ENCODE data around the gene IDH3A. TPM values are rescaled to one million over a fixed set of nuclear protein-coding genes. Genes with fewer than 3 reads are reported as not detected.
A peak's percentile ranks its signal among the peaks of the same experiment; 100 is the strongest.

Gene IDH3A
- total RNA-seq, 1 experiment from 2014 or later = 115 TPM

GRCh38 chr15:78148392-78149067 is 632 bp upstream of the IDH3A start:
- intact Hi-C loops (cut with micrococcal nuclease) = no loop called here
- DNase-seq (ENCODE audit: low read depth, low spot score) (no peak), ATAC-seq (peak; percentile 7)

More at GRCh38 chr15:78148392-78149067, 632 bp upstream of the IDH3A start:
- TF ChIP-seq TCF7L2 (IDR thresholded peaks at IDR 0.05; ENCODE audit: borderline replicate concordance, extremely low read depth, insufficient read depth, insufficient read length) = no peak
- TF ChIP-seq POLR2A (IDR thresholded peaks at IDR 0.05; ENCODE audit: borderline replicate concordance, extremely low read depth, insufficient read depth, insufficient read length) = no peak
- TF ChIP-seq JUND (IDR thresholded peaks at IDR 0.05) = no peak
- TF ChIP-seq CBX3 (IDR thresholded peaks at IDR 0.05; ENCODE audit: low read depth) = no peak
- TF ChIP-seq EGR1 (IDR thresholded peaks at IDR 0.05; ENCODE audit: low read depth) = no peak
- no peak for TF ChIP-seq EZH2 (IDR thresholded peaks at IDR 0.05)
- no peak for TF ChIP-seq ATF3 (IDR thresholded peaks at IDR 0.05)
- TF ChIP-seq CTCF (IDR thresholded peaks at IDR 0.05 in 2 of 3, conservative IDR thresholded peaks at IDR 0.05 in 1 of 3; ENCODE audit: borderline replicate concordance in 1 of 3, insufficient read depth in 1 of 3, low read depth in 2 of 3, low read length in 2 of 3) = no peak
- TF ChIP-seq ZNF274 (IDR thresholded peaks at IDR 0.05; ENCODE audit: low read depth, low read length) = no peak
- TF ChIP-seq MAX (IDR thresholded peaks at IDR 0.05) = no peak
- no peak for TF ChIP-seq POLR2AphosphoS5 (IDR thresholded peaks at IDR 0.05; ENCODE audit: low read depth, low read length)
- no peak for TF ChIP-seq ZFX (IDR thresholded peaks at IDR 0.05)
- no peak for TF ChIP-seq FOSL1 (IDR thresholded peaks at IDR 0.05; ENCODE audit: low read depth)
- no peak for TF ChIP-seq REST (IDR thresholded peaks at IDR 0.05; ENCODE audit: low read depth)
- no peak for TF ChIP-seq EZH2phosphoT487 (IDR thresholded peaks at IDR 0.05; ENCODE audit: borderline replicate concordance)
- no peak for TF ChIP-seq SP1 (IDR thresholded peaks at IDR 0.05; ENCODE audit: low read depth)
- no peak for TF ChIP-seq ELF1 (IDR thresholded peaks at IDR 0.05; ENCODE audit: borderline replicate concordance, low read depth)
- TF ChIP-seq SRF (IDR thresholded peaks at IDR 0.05; ENCODE audit: low read depth) = no peak
- H3K79me2 ChIP-seq (ENCODE audit: insufficient read depth, low read length) = peaks cover 38% of the 10 kb centered on the region
- H3K27me3 ChIP-seq (ENCODE audit: insufficient read depth, low read length) = no peaks in the 10 kb centered on the region
- peak overlapping the region; percentile 38; the same call in 1 of the 2 replicates for H3K27ac ChIP-seq (ENCODE audit: low read depth, low read length)
- peak overlapping the region; percentile 78 for H3K9ac ChIP-seq (ENCODE audit: low read length)
- ChIA-PET CTCF (interaction anchor here (1.2 to 1.4 kb wide), 2 partner anchors 9 to 17 kb away, joined by 3 to 5 read pairs; partner anchors contain the start of gene CIB2), POLR2A (interaction anchor here (0.6 to 1.0 kb wide), 7 partner anchors 9 to 238 kb away, joined by 3 to 7 read pairs (median 3); no protein-coding TSS in a partner anchor), RAD21 (ENCODE audit: low non-redundant PET in 1 of 2, low total read pairs in 2 of 2, uncharacterized antibody in 2 of 2, unreplicated experiment in 2 of 2) (interaction anchor here in 1 of 2 experiments (0.7 kb wide), 2 partner anchors 17 to 150 kb away, joined by 3 read pairs; no protein-coding TSS in a partner anchor)
- H3K4me2 ChIP-seq (ENCODE audit: low read length) = peak overlapping the region; percentile 89
- H3K9me2 ChIP-seq (ENCODE audit: insufficient read depth) = no peaks in the 10 kb centered on the region
- BruUV-seq (replicated peaks) = TSS peak; percentile 92
- H3K9me3 ChIP-seq (ENCODE audit: control insufficient read depth in 1 of 2, insufficient read depth in 1 of 2, low read depth in 1 of 2, low read length in 2 of 2) = no peaks in the 10 kb centered on the region
- H3K4me1 ChIP-seq (ENCODE audit: control insufficient read depth in 1 of 2, insufficient read depth in 2 of 2, low read length in 2 of 2) = peaks cover 4 to 36% of the 10 kb centered on the region in 2 experiments; a peak in 3 of 4 replicates
- H4K20me1 ChIP-seq (ENCODE audit: insufficient read depth) = no peaks in the 10 kb centered on the region
- peak overlapping the region; percentile 70 to 77 for H3K4me3 ChIP-seq (replicated peaks in 1 of 2; ENCODE audit: low read depth in 1 of 2, low read length in 2 of 2)
- no peaks in the 10 kb centered on the region for H3K36me3 ChIP-seq (ENCODE audit: control insufficient read depth in 1 of 2, insufficient read depth in 2 of 2, low read length in 2 of 2)
- peak overlapping the region; percentile 73 for H2AFZ ChIP-seq (ENCODE audit: low read depth, low read length, poor library complexity, severe bottlenecking)
